ENCODE data around the gene STK39. TPM values are rescaled to one million over a fixed set of nuclear protein-coding genes. Genes with fewer than 3 reads are reported as not detected.
"Not testable (repeated sequence)": the region's sequence is repeated elsewhere in the genome, so short reads cannot be mapped to it uniquely, and the experiment has no call there.

STK39 gene
- total RNA-seq, 1 donor from 2014 or later = 46.0 TPM

- no peak for TF ChIP-seq CTCF (conservative IDR thresholded peaks at IDR 0.05; ENCODE audit: low read depth, low read length)
- H3K4me3 ChIP-seq (ENCODE audit: low read depth, low read length) = no peak overlapping the region
- DNase-seq (ENCODE audit: low read depth) = no peak
These were observed 194.6 kb downstream of the STK39 start for GRCh38 chr2:168052773-168053172.

DNA sequence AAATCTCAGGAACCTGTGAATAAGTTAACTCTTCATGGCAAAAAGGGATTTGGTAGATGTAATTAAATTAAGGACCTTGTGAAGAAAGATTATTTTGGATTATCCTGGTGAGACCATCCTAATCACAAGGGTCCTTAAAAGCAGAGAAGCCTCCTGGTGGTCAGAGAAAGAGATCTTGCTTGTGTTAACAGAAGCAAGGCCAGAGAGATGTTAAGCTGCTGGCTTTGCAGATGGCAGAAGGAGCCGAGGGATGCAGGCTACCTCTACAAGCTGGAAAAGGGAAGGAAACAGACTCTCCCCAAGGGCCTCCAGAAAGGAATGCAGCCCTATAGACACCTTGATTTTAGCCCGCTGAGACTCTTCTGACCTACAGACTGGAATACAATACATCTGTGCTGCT, 197.0 kb downstream of the STK39 start:
- H3K4me3 ChIP-seq (ENCODE audit: low read depth, low read length) = no peak overlapping the region
- DNase-seq (ENCODE audit: low read depth) = no peak
- TF ChIP-seq CTCF (conservative IDR thresholded peaks at IDR 0.05; ENCODE audit: low read depth, low read length) = no peak

DNA sequence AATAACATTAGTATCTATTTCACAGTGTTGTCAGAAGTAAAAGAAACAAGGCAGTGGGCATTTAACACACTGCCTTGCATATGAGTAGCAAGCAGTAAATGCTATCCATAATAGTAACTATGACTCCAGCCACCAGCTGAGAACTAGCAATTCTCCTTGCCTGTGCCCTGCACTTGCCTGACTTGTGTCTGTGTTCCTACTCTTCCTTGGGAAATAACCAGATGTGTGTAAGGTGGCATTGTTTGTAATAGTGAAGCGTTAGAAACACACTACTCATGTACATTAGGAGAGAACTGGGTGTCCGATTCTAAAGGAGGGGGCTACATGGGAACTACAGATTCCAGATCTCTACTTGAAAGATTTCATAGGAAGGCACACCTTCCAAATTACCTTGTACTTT, 197.8 kb downstream of the STK39 start:
- DNase-seq (ENCODE audit: low read depth) = no peak
- TF ChIP-seq CTCF (conservative IDR thresholded peaks at IDR 0.05; ENCODE audit: low read depth, low read length) = no peak
- H3K4me3 ChIP-seq (ENCODE audit: low read depth, low read length) = no peak overlapping the region

- TF ChIP-seq CTCF (conservative IDR thresholded peaks at IDR 0.05; ENCODE audit: low read depth, low read length) = no peak
- no peak for DNase-seq (ENCODE audit: low read depth)
- H3K4me3 ChIP-seq (ENCODE audit: low read depth, low read length) = no peak overlapping the region
These were observed 200.2 kb downstream of the STK39 start for GRCh38 chr2:168047091-168047690.

GRCh38 chr2:168044579-168044978, 202.8 kb downstream of the STK39 start:
- TF ChIP-seq CTCF (conservative IDR thresholded peaks at IDR 0.05; ENCODE audit: low read depth, low read length) = no peak
- H3K4me3 ChIP-seq (ENCODE audit: low read depth, low read length) = no peak overlapping the region
- DNase-seq (ENCODE audit: low read depth) = no peak

DNA sequence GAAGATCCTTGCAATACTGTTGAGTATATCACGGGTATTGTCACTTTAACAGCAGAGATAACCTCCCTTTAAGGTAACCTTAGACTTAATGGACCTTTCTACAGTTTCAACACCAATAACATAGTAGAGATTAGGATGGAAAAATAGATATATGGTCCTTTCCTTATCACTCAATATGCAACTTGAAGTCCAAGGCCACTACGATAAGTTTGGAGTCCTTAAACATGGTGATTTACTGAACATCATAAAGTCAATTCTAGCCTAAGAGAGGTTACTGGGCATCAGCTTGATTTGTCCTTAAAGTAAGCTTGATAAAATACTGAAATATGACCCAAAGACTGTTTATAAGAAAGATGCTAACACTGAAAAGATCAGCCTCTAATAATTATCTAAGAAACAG, 203.2 kb downstream of the STK39 start:
- TF ChIP-seq CTCF (conservative IDR thresholded peaks at IDR 0.05; ENCODE audit: low read depth, low read length) = no peak
- no peak for DNase-seq (ENCODE audit: low read depth)
- H3K4me3 ChIP-seq (ENCODE audit: low read depth, low read length) = no peak overlapping the region

GRCh38 chr2:168042127-168042824, 205.1 kb downstream of the STK39 start:
- DNase-seq (ENCODE audit: low read depth); H3K4me3 ChIP-seq (ENCODE audit: low read depth, low read length): not testable (repeated sequence)
